Measurements from ENCODE around the gene CYGB. TPM values are rescaled to one million over a fixed set of nuclear protein-coding genes. Genes with fewer than 3 reads are reported as not detected.

Gene CYGB
- total and polyA plus RNA-seq, 9 of the 15 experiments (the other 6 are each of a cell fraction or from before 2014, with no cell fraction given) = 0.08 to 0.95 (median 0.18) TPM; not detected in 5

- TF ChIP-seq SAP30 (IDR thresholded peaks at IDR 0.05; ENCODE audit: borderline replicate concordance, insufficient read depth, low read depth, low read length, poor library complexity, severe bottlenecking) (no peak), TEAD4 (IDR thresholded peaks at IDR 0.05; ENCODE audit: low read length) (no peak), TEAD4 (CRISPR knock-in tag; IDR thresholded peaks at IDR 0.05; ENCODE audit: borderline replicate concordance) (no peak), TBP (optimal IDR thresholded peaks at IDR 0.05; ENCODE audit: low read depth, low read length) (no peak)
- TF ChIP-seq, protein P1, sequence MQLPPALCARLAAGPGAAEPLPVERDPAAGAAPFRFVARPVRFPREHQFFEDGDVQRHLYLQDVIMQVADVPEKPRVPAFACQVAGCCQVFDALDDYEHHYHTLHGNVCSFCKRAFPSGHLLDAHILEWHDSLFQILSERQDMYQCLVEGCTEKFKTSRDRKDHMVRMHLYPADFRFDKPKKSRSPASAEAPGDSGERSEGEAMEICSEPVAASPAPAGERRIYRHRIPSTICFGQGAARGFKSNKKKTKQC (CRISPR knock-in tag; IDR thresholded peaks at IDR 0.05) = no peak
- H4K20me1 ChIP-seq (replicated peaks; ENCODE audit: control insufficient read depth, insufficient read depth, low read length) = peaks cover 3% of the 10 kb centered on the region; the same call in 1 of the 2 replicates
- in situ Hi-C loops (cut with MboI) = no loop called here
- BruUV-seq (replicated peaks) = no TSS peak
- ChIA-PET POLR2A (interaction anchor here (1.5 to 1.8 kb wide), 2 partner anchors 12 to 22 kb away, joined by 3 to 4 read pairs; no protein-coding TSS in a partner anchor), CTCF (ENCODE audit: low intra/inter-chr PET ratio) (no interaction called here)
- peaks cover 8 to 42% of the 10 kb centered on the region in 2 experiments; a peak in 4 of 5 replicates for H3K27me3 ChIP-seq (ENCODE audit: control insufficient read depth in 2 of 2, insufficient read depth in 2 of 2, low read length in 2 of 2)
- H2AFZ ChIP-seq (ENCODE audit: low read depth, low read length) = no peak overlapping the region
- ATAC-seq (no peak), DNase-seq (ENCODE audit: extremely low read depth in 1 of 4, low spot score in 3 of 4) (no peak), FAIRE-seq (no peak)
- H3K9ac ChIP-seq (ENCODE audit: insufficient read depth in 1 of 2, low read depth in 2 of 2, low read length in 2 of 2) = peak overlapping the region in 1 of 2 experiments; percentile 26; a peak in 1 of 4 replicates
- intact Hi-C loops (cut with micrococcal nuclease) = no loop called here
- H3K4me2 ChIP-seq (ENCODE audit: insufficient read depth, low read length) = no peak overlapping the region
- no peak overlapping the region for H3K4me3 ChIP-seq
- H3K9me3 ChIP-seq (replicated peaks; ENCODE audit: control insufficient read depth, insufficient read depth, low read depth, low read length) = no peaks in the 10 kb centered on the region
- H3K36me3 ChIP-seq (ENCODE audit: control insufficient read depth, insufficient read depth, low read length) = no peaks in the 10 kb centered on the region
- no peaks in the 10 kb centered on the region for H3K79me2 ChIP-seq (ENCODE audit: control insufficient read depth, insufficient read depth, low read length)
- peaks cover 1% of the 10 kb centered on the region for H3K9me1 ChIP-seq (ENCODE audit: control insufficient read depth, insufficient read depth, low read length)
- whole genome bisulfite sequencing (ENCODE audit: insufficient coverage, low coverage, missing lambda C conversion rate) = 20% methylated on average over 15 of the region's 15 CpGs
- no peak overlapping the region for H3K27ac ChIP-seq (ENCODE audit: extremely low read depth, low read depth, low read length)
- H3K4me1 ChIP-seq (replicated peaks in 1 of 2; ENCODE audit: control insufficient read depth in 2 of 2, insufficient read depth in 2 of 2, low read length in 2 of 2) = peaks cover 0 to 47% of the 10 kb centered on the region in 2 experiments; a peak in 2 of 5 replicates
Measured at GRCh38 chr17:76477576-76477975, 59.9 kb downstream of the CYGB start.

Small RNAs within 50 kb of the gene (small RNA-seq; reads per million reads assigned to genes)
- not detected for gene SNORD1A
- 345 reads per million, percentile 99 among the genes with 10 or more reads in this experiment for gene SNORD1B

Other genes with a start within 250 kb of the CYGB start
Only the 7 nearest of the 14 such genes appear.
- 60.3 and 69.6 TPM in 2 replicates for gene SPHK1, start 153.1 kb downstream of the CYGB start, total RNA-seq (2014; rRNA removed)
- 5.6 and 8.0 TPM in 2 replicates for gene SPHK1, start 153.1 kb downstream of the CYGB start, total RNA-seq (2014; rRNA removed; fragmentation: Illumina TruSeq; extraction: Trizol)
- 14.1 and 14.9 TPM in 2 replicates for gene SPHK1, start 153.1 kb downstream of the CYGB start, total RNA-seq (2015; rRNA removed; fragmentation: Illumina TruSeq; extraction: Trizol)
- 56.2 and 58.2 TPM in 2 replicates for gene SPHK1, start 153.1 kb downstream of the CYGB start, total RNA-seq (2021)
- gene SPHK1, start 153.1 kb downstream of the CYGB start, polyA plus RNA-seq (2011; rRNA removed) = 20.2 and 21.6 TPM in 2 replicates
- gene SPHK1, start 153.1 kb downstream of the CYGB start, polyA plus RNA-seq (2014; fragmentation: Illumina TruSeq; extraction: Trizol) = 14.5 and 25.0 TPM in 2 replicates
- 1 to 10 TPM in 1 of 2 experiments, under 1 TPM in 1; 0.21 to 1.9 TPM for gene SPHK1, start 153.1 kb downstream of the CYGB start, polyA plus RNA-seq (2014; fragmentation: Nextera tagmentation; extraction: Ambion mirVana)
- gene SPHK1, start 153.1 kb downstream of the CYGB start, polyA plus RNA-seq (2014; rRNA removed) = 45.3 and 51.4 TPM in 2 replicates
- 20.5 and 21.6 TPM in 2 replicates for gene UBE2O, start 84.6 kb downstream of the CYGB start, total RNA-seq (2014; rRNA removed)
- gene UBE2O, start 84.6 kb downstream of the CYGB start, total RNA-seq (2014; rRNA removed; fragmentation: Illumina TruSeq; extraction: Trizol) = 8.8 and 10.0 TPM in 2 replicates
- 13.3 and 15.6 TPM in 2 replicates for gene UBE2O, start 84.6 kb downstream of the CYGB start, total RNA-seq (2015; rRNA removed; fragmentation: Illumina TruSeq; extraction: Trizol)
- gene UBE2O, start 84.6 kb downstream of the CYGB start, total RNA-seq (2021) = 36.8 and 39.7 TPM in 2 replicates
- 12.6 and 20.8 TPM in 2 replicates for gene UBE2O, start 84.6 kb downstream of the CYGB start, polyA plus RNA-seq (2011; rRNA removed)
- gene UBE2O, start 84.6 kb downstream of the CYGB start, polyA plus RNA-seq (2014; fragmentation: Illumina TruSeq; extraction: Trizol) = 24.5 and 25.4 TPM in 2 replicates
- 1 to 10 TPM; 1.6 to 1.7 TPM for gene UBE2O, start 84.6 kb downstream of the CYGB start, polyA plus RNA-seq (2014; fragmentation: Nextera tagmentation; extraction: Ambion mirVana)
- gene UBE2O, start 84.6 kb downstream of the CYGB start, polyA plus RNA-seq (2014; rRNA removed) = 15.6 and 22.1 TPM in 2 replicates
- gene AANAT, start 70.1 kb downstream of the CYGB start, total RNA-seq (2014; rRNA removed) = not detected in 2 replicates
- gene AANAT, start 70.1 kb downstream of the CYGB start, total RNA-seq (2014; rRNA removed; fragmentation: Illumina TruSeq; extraction: Trizol) = not detected in 2 replicates
- gene AANAT, start 70.1 kb downstream of the CYGB start, total RNA-seq (2015; rRNA removed; fragmentation: Illumina TruSeq; extraction: Trizol) = not detected in 2 replicates
- gene AANAT, start 70.1 kb downstream of the CYGB start, total RNA-seq (2021) = not detected in 2 replicates
- gene AANAT, start 70.1 kb downstream of the CYGB start, polyA plus RNA-seq (2011; rRNA removed) = not detected in 2 replicates
- not detected in 2 replicates for gene AANAT, start 70.1 kb downstream of the CYGB start, polyA plus RNA-seq (2014; fragmentation: Illumina TruSeq; extraction: Trizol)
- gene AANAT, start 70.1 kb downstream of the CYGB start, polyA plus RNA-seq (2014; fragmentation: Nextera tagmentation; extraction: Ambion mirVana) = not detected
- not detected in 2 replicates for gene AANAT, start 70.1 kb downstream of the CYGB start, polyA plus RNA-seq (2014; rRNA removed)
- gene RHBDF2, start 36.3 kb downstream of the CYGB start, total RNA-seq (2014; rRNA removed) = 1.5 and 4.0 TPM in 2 replicates
- gene RHBDF2, start 36.3 kb downstream of the CYGB start, total RNA-seq (2014; rRNA removed; fragmentation: Illumina TruSeq; extraction: Trizol) = 0.19 and 0.47 TPM in 2 replicates
- gene RHBDF2, start 36.3 kb downstream of the CYGB start, total RNA-seq (2015; rRNA removed; fragmentation: Illumina TruSeq; extraction: Trizol) = 0.65 and 0.75 TPM in 2 replicates
- 2.3 and 2.8 TPM in 2 replicates for gene RHBDF2, start 36.3 kb downstream of the CYGB start, total RNA-seq (2021)
- 1.1 and 3.1 TPM in 2 replicates for gene RHBDF2, start 36.3 kb downstream of the CYGB start, polyA plus RNA-seq (2011; rRNA removed)
- 1.3 and 1.6 TPM in 2 replicates for gene RHBDF2, start 36.3 kb downstream of the CYGB start, polyA plus RNA-seq (2014; fragmentation: Illumina TruSeq; extraction: Trizol)
- under 1 TPM; 0.04 to 0.06 TPM for gene RHBDF2, start 36.3 kb downstream of the CYGB start, polyA plus RNA-seq (2014; fragmentation: Nextera tagmentation; extraction: Ambion mirVana)
- gene RHBDF2, start 36.3 kb downstream of the CYGB start, polyA plus RNA-seq (2014; rRNA removed) = 1.5 and 1.6 TPM in 2 replicates
- not detected in 2 replicates for gene PRCD, start 2.3 kb upstream of the CYGB start, total RNA-seq (2014; rRNA removed)
- not detected in 2 replicates for gene PRCD, start 2.3 kb upstream of the CYGB start, total RNA-seq (2014; rRNA removed; fragmentation: Illumina TruSeq; extraction: Trizol)
- not detected in 2 replicates for gene PRCD, start 2.3 kb upstream of the CYGB start, total RNA-seq (2015; rRNA removed; fragmentation: Illumina TruSeq; extraction: Trizol)
- gene PRCD, start 2.3 kb upstream of the CYGB start, total RNA-seq (2021) = 0.27 TPM in 1 of 2 replicates, not detected in the other
- 0.20 and 0.39 TPM in 2 replicates for gene PRCD, start 2.3 kb upstream of the CYGB start, polyA plus RNA-seq (2011; rRNA removed)
- gene PRCD, start 2.3 kb upstream of the CYGB start, polyA plus RNA-seq (2014; fragmentation: Illumina TruSeq; extraction: Trizol) = not detected in 2 replicates
- under 1 TPM in 1 of 2 experiments, not detected in 1; 0.25 TPM for gene PRCD, start 2.3 kb upstream of the CYGB start, polyA plus RNA-seq (2014; fragmentation: Nextera tagmentation; extraction: Ambion mirVana)
- 0.21 TPM in 1 of 2 replicates, not detected in the other for gene PRCD, start 2.3 kb upstream of the CYGB start, polyA plus RNA-seq (2014; rRNA removed)
- not detected in 2 replicates for gene ST6GALNAC2, start 48.2 kb upstream of the CYGB start, total RNA-seq (2014; rRNA removed)
- not detected in 2 replicates for gene ST6GALNAC2, start 48.2 kb upstream of the CYGB start, total RNA-seq (2014; rRNA removed; fragmentation: Illumina TruSeq; extraction: Trizol)
- not detected in 2 replicates for gene ST6GALNAC2, start 48.2 kb upstream of the CYGB start, total RNA-seq (2015; rRNA removed; fragmentation: Illumina TruSeq; extraction: Trizol)
- not detected in 2 replicates for gene ST6GALNAC2, start 48.2 kb upstream of the CYGB start, total RNA-seq (2021)
- not detected in 2 replicates for gene ST6GALNAC2, start 48.2 kb upstream of the CYGB start, polyA plus RNA-seq (2011; rRNA removed)
- 0.18 TPM in 1 of 2 replicates, not detected in the other for gene ST6GALNAC2, start 48.2 kb upstream of the CYGB start, polyA plus RNA-seq (2014; fragmentation: Illumina TruSeq; extraction: Trizol)
- gene ST6GALNAC2, start 48.2 kb upstream of the CYGB start, polyA plus RNA-seq (2014; fragmentation: Nextera tagmentation; extraction: Ambion mirVana) = not detected
- not detected in 2 replicates for gene ST6GALNAC2, start 48.2 kb upstream of the CYGB start, polyA plus RNA-seq (2014; rRNA removed)
- gene ST6GALNAC1, start 106.0 kb upstream of the CYGB start, total RNA-seq (2014; rRNA removed) = 43.4 and 54.9 TPM in 2 replicates
- 47.3 and 50.5 TPM in 2 replicates for gene ST6GALNAC1, start 106.0 kb upstream of the CYGB start, total RNA-seq (2014; rRNA removed; fragmentation: Illumina TruSeq; extraction: Trizol)
- gene ST6GALNAC1, start 106.0 kb upstream of the CYGB start, total RNA-seq (2015; rRNA removed; fragmentation: Illumina TruSeq; extraction: Trizol) = 20.6 and 21.4 TPM in 2 replicates
- 42.9 and 53.1 TPM in 2 replicates for gene ST6GALNAC1, start 106.0 kb upstream of the CYGB start, total RNA-seq (2021)
- 34.7 and 40.1 TPM in 2 replicates for gene ST6GALNAC1, start 106.0 kb upstream of the CYGB start, polyA plus RNA-seq (2011; rRNA removed)
- gene ST6GALNAC1, start 106.0 kb upstream of the CYGB start, polyA plus RNA-seq (2014; fragmentation: Illumina TruSeq; extraction: Trizol) = 62.4 and 68.4 TPM in 2 replicates
- 10 to 100 TPM; 50.4 to 62.9 TPM for gene ST6GALNAC1, start 106.0 kb upstream of the CYGB start, polyA plus RNA-seq (2014; fragmentation: Nextera tagmentation; extraction: Ambion mirVana)
- 49.1 and 56.0 TPM in 2 replicates for gene ST6GALNAC1, start 106.0 kb upstream of the CYGB start, polyA plus RNA-seq (2014; rRNA removed)

Data from K562 (cell line).